WERI-Rb-1 (cell line): ENCODE results near the gene RAPGEF1.
A peak's percentile ranks its signal among the peaks of the same experiment; 100 is the strongest.

ENCODE experiments used
- DNase-seq: peaks from one replicate; pipeline ENCODE4 v3.0.0-alpha.2; 2020
- H3K27ac ChIP-seq: fragments of 250-450 bp; sonication (Bioruptor Pico); 2 replicates; pipeline ENCODE4 v1.5.1; 2020; ENCODE audit warnings: mild to moderate bottlenecking, moderate library complexity
- H3K27me3 ChIP-seq: fragments of 250-450 bp; sonication (Bioruptor Pico); 2 replicates; pipeline ENCODE4 v1.5.1; 2021; ENCODE audit warnings: mild to moderate bottlenecking, low read depth, moderate library complexity; ENCODE audit not compliant: insufficient read depth, severe bottlenecking
- H3K36me3 ChIP-seq: fragments of 250-450 bp; sonication (Bioruptor Pico); 2 replicates; pipeline ENCODE4 v1.5.1; 2020; ENCODE audit warnings: mild to moderate bottlenecking, moderate library complexity
- H3K4me3 ChIP-seq: 2 replicates; pipeline ENCODE4 v1.5.1; 2011; ENCODE audit warnings: low read depth, mild to moderate bottlenecking, control low read depth, low read length
- H3K9me3 ChIP-seq: fragments of 250-450 bp; sonication (Bioruptor Pico); 2 replicates; pipeline ENCODE4 v1.5.1; 2021; ENCODE audit warnings: mild to moderate bottlenecking, moderate library complexity; ENCODE audit not compliant: severe bottlenecking
- CTCF ChIP-seq: IDR thresholded peaks from 2 replicates; pipeline ENCODE4 v1.5.1; 2011; ENCODE audit warnings: low read depth, mild to moderate bottlenecking, control low read depth, inconsistent platforms, low read length

The RAPGEF1 gene

GRCh38 chr9:131731644-131732043 is 8.2 kb downstream of the RAPGEF1 start:
- no peak overlapping the region for H3K27ac ChIP-seq

GRCh38 chr9:131731237-131731636 is 8.6 kb downstream of the RAPGEF1 start:
- TF ChIP-seq CTCF: no peak
- Histone ChIP-seq H3K27me3 (no peaks in the 10 kb centered on the region), H3K9me3 (no peaks in the 10 kb centered on the region), H3K36me3 (peaks cover 11% of the 10 kb centered on the region), H3K27ac (no peak overlapping the region), H3K4me3 (no peak overlapping the region)
- no peak for DNase-seq

More at GRCh38 chr9:131731644-131732043, 8.2 kb downstream of the RAPGEF1 start:
- Histone ChIP-seq H3K36me3 (peaks cover 11% of the 10 kb centered on the region), H3K9me3 (no peaks in the 10 kb centered on the region), H3K4me3 (no peak overlapping the region), H3K27me3 (no peaks in the 10 kb centered on the region)
- DNase-seq: no peak
- no peak for TF ChIP-seq CTCF

GRCh38 chr9:131728961-131729360 is 10.9 kb downstream of the RAPGEF1 start:
- H3K27me3 ChIP-seq: no peaks in the 10 kb centered on the region
- no peak overlapping the region for H3K4me3 ChIP-seq
- no peak for TF ChIP-seq CTCF
- no peaks in the 10 kb centered on the region for H3K36me3 ChIP-seq
- DNase-seq: peak; percentile 67
- H3K9me3 ChIP-seq: no peaks in the 10 kb centered on the region
- peak overlapping the region; percentile 4; the same call in 1 of the 2 replicates for H3K27ac ChIP-seq

GRCh38 chr9:131728546-131728910 is 11.3 kb downstream of the RAPGEF1 start:
- Histone ChIP-seq H3K4me3 (no peak overlapping the region), H3K27ac (peak overlapping the region; percentile 4; the same call in 1 of the 2 replicates), H3K9me3 (no peaks in the 10 kb centered on the region), H3K27me3 (no peaks in the 10 kb centered on the region), H3K36me3 (no peaks in the 10 kb centered on the region)
- no peak for TF ChIP-seq CTCF
- DNase-seq: no peak

GRCh38 chr9:131727795-131728545 is 11.9 kb downstream of the RAPGEF1 start:
- no peaks in the 10 kb centered on the region for H3K9me3 ChIP-seq
- TF ChIP-seq CTCF: no peak
- H3K27ac ChIP-seq: no peak overlapping the region; the same call in 1 of the 2 replicates
- H3K36me3 ChIP-seq: no peaks in the 10 kb centered on the region
- H3K4me3 ChIP-seq: no peak overlapping the region
- no peaks in the 10 kb centered on the region for H3K27me3 ChIP-seq
- DNase-seq: no peak
